ENCODE results near the gene FDPS. TPM values are rescaled to one million over a fixed set of nuclear protein-coding genes. Genes with fewer than 3 reads are reported as not detected.

Gene FDPS
- total RNA-seq, 1 experiment from 2014 or later, result 172 TPM

Other genes with a start within 250 kb of the FDPS start
- 8.0 and 8.7 TPM in 2 replicates for gene EFNA4, start 245.1 kb upstream of the FDPS start, total RNA-seq (2014; rRNA removed)
- 1.7 and 2.1 TPM in 2 replicates for gene EFNA3, start 230.0 kb upstream of the FDPS start, total RNA-seq (2014; rRNA removed)
- gene EFNA1, start 181.0 kb upstream of the FDPS start, total RNA-seq (2014; rRNA removed), result 0.23 TPM in 1 of 2 replicates, not detected in the other
- gene SLC50A1, start 173.0 kb upstream of the FDPS start, total RNA-seq (2014; rRNA removed), result 24.7 and 31.8 TPM in 2 replicates
- gene DPM3, start 168.3 kb upstream of the FDPS start, total RNA-seq (2014; rRNA removed), result 86.9 and 101 TPM in 2 replicates
- gene KRTCAP2, start 135.6 kb upstream of the FDPS start, total RNA-seq (2014; rRNA removed), result 95.3 and 96.7 TPM in 2 replicates
- 3.1 and 3.3 TPM in 2 replicates for gene TRIM46, start 135.0 kb upstream of the FDPS start, total RNA-seq (2014; rRNA removed)
- gene THBS3, start 101.0 kb upstream of the FDPS start, total RNA-seq (2014; rRNA removed), result 17.4 and 26.4 TPM in 2 replicates
- 47.6 and 49.1 TPM in 2 replicates for gene MTX1, start 100.2 kb upstream of the FDPS start, total RNA-seq (2014; rRNA removed)
- gene ENTREP3, start 53.4 kb upstream of the FDPS start, total RNA-seq (2014; rRNA removed), result 7.8 and 15.6 TPM in 2 replicates
- 83.7 and 101 TPM in 2 replicates for gene SCAMP3, start 46.5 kb upstream of the FDPS start, total RNA-seq (2014; rRNA removed)
- 23.7 and 26.9 TPM in 2 replicates for gene CLK2, start 35.4 kb upstream of the FDPS start, total RNA-seq (2014; rRNA removed)
- 1.8 and 2.1 TPM in 2 replicates for gene HCN3, start 31.4 kb upstream of the FDPS start, total RNA-seq (2014; rRNA removed)
- gene PKLR, start 7.4 kb upstream of the FDPS start, total RNA-seq (2014; rRNA removed), result not detected in 2 replicates
- 41.6 and 43.3 TPM in 2 replicates for gene RUSC1, start 12.0 kb downstream of the FDPS start, total RNA-seq (2014; rRNA removed)

Measured in LHCN-M2 (cell line).